Measurements from ENCODE around the gene ERBB4.

The ERBB4 gene

DNA sequence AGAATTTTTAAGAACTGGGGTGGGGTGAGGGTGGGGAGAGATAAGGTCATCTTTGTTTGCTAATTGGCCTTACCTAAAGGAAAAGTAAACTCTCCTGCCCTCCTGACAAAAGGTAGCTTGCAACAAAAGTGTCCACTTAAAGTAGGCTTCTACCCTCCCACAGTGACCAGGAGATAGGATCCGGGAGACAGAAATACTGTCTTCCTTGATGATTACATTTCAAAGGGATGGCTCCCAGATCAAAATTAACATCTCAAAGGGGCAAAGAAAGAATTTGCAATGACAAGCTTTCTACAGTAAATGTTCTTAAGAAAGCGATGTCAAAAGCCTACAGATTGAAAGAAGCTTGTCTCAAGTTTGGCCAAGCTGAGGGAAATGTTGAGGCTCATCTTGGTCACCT is 1206.9 kb downstream of the ERBB4 start:
- no peak for DNase-seq (ENCODE audit: low spot score)

DNA sequence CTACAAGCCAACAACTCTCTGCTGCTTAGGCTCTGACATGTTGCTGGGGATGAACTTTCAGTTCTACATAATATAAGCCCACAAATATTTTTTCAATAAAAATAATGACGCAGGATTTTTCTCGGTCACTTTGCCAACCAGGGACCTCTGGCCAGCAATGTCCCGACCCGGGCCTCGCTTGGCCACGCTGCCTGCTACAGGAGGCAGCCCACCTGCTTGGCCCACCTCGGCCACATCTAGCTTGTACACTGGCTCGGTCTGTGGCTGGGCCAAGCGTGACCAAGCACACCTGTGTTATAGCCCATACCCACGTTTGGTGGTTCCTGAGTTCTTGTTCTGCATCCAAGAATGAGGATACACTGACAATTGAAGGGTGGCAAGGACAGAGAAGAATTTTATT is 1208.7 kb downstream of the ERBB4 start:
- no peak for DNase-seq (ENCODE audit: low spot score)

DNA sequence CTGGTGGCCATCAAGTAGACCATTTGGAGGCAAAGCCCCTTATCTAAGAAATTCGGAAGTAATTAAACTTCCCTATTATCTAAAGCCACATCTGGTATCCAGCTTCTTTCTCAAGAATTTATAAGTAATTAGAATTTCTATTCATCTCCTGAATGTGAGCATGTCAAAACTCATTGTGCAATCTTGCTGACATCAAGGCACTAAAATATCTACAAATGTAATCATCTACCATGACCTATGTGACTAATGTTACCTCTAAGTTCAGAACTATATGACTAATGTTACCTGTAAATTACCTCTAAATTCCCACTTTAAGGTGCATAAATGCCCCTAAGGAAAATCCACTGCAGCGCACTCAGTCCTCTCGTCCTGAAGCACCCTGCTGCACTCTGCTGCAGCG is 1209.2 kb downstream of the ERBB4 start:
- no peak for DNase-seq (ENCODE audit: low spot score)

DNA sequence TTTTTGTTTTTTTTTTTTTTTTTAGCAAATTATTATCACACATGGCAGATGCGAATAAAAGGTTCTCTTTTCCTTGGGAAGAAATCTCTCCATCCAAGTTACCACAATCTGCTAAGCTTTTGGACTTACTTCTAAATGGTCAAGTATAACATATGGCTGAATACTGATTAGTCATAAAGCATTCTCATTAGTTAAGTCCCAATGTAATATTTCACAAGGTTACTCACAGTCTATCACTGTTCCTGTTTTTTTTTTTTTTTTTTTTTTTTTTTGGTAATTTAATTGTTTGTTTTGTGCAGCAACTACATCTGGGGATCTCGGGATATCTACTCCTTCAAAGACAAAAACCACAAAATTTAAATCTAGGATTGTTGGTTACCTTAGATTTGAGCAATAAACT is 1210.5 kb downstream of the ERBB4 start:
- no peak for DNase-seq (ENCODE audit: low spot score)
